ENCODE results near the gene ABHD12.

ABHD12 gene

GRCh38 chr20:25257130-25257529 lies 133.5 kb downstream of the ABHD12 start:
- DNase-seq (ENCODE audit: low read depth, low spot score): no peak

GRCh38 chr20:25256226-25256859 lies 134.3 kb downstream of the ABHD12 start:
- DNase-seq (ENCODE audit: low read depth, low spot score): no peak

GRCh38 chr20:25254986-25255680 lies 135.5 kb downstream of the ABHD12 start:
- DNase-seq (ENCODE audit: low read depth, low spot score): no peak

GRCh38 chr20:25254571-25254970 lies 136.1 kb downstream of the ABHD12 start:
- no peak for DNase-seq (ENCODE audit: low read depth, low spot score)

GRCh38 chr20:25253606-25254275 lies 136.9 kb downstream of the ABHD12 start:
- no peak for DNase-seq (ENCODE audit: low read depth, low spot score)

DNA sequence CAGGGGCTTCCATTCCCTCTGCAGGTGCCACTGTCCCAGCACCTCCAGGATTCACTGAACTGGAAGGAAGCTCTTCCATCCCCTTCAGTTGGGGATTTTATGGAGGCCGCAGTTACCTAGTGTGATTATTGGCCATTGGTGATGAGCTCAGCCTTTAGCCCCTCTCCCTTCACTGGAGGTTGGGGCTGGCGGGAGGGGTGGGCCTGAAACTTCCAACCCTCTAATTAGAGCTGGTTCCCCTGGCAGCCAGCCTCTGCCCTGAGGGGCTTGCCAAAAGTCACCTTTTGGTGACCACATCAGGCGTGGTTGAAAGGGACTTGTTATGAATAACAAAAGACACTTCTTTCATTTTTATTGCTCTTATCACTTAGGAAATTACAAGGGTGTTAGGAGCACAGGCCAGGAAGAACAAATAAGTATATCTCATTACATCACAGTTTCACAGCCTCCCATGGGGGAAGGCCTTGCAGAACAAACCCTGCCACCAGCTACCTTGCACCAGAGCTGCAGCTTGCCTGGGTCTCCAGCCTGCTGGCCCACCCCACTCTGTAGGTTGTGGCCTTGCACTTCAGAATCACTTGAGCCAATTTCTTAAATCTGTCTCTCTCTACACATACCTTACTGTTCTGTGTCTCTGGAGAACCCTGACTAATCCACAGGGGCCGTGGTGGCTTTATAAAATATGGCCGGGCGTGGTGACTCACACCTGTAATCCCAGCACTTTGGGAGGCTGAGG lies 137.8 kb downstream of the ABHD12 start:
- DNase-seq (ENCODE audit: low read depth, low spot score): no peak

DNA sequence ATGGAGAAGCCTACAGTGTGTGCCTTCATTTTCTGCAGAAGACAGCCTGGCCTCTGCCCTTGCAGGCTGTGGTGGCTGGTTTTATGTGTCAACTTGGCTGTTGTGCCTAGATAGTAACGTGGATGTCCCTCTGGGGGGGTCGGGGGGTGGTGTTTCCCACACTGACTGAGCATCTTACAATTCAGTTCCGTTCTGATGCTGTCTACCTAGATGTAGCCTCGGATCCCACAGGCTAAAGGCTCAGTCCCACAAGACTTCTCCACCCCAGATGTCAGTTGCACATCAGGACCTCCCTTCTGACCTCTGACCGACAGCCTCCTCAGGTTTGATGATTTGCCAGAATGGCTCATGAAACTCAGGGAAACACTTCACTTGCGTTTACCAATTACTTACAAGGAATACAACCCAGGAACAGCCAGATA lies 138.4 kb downstream of the ABHD12 start:
- no peak for DNase-seq (ENCODE audit: low read depth, low spot score)

GRCh38 chr20:25251558-25251957 lies 139.1 kb downstream of the ABHD12 start:
- DNase-seq (ENCODE audit: low read depth, low spot score): no peak

- no peak for DNase-seq (ENCODE audit: low read depth, low spot score)
Observed at GRCh38 chr20:25251019-25251418, 139.6 kb downstream of the ABHD12 start.

DNA sequence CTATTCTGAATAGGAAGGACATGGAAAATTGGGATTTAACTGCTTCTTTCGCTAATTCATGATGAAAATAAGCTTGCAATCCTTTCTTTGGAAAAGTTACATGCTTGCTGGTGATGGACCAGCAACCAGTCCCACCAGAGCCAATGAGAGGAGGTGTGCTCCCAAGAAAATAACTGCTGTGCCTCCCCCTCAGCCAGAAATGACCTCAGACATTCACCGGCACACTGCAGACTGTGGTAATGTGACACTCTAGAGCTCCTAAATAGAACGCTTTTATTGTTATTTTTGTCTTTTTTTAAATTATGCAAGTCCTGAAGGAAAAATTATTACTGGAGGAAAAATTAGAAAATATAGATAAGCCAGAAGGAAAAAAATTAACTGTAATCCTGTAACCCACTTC lies 140.1 kb downstream of the ABHD12 start:
- no peak for DNase-seq (ENCODE audit: low read depth, low spot score)
